AG09319 (cell line): ENCODE results near the gene SLC17A9.

Source experiments
- DNase-seq: peaks from one replicate; pipeline ENCODE4 v3.0.0-alpha.2; 2010; ENCODE audit warnings: low read depth; ENCODE audit errors: extremely low read depth
- TF ChIP-seq, protein P1 (sequence below): IDR thresholded peaks from 2 replicates; pipeline ENCODE4 v1.5.1; 2011; ENCODE audit warnings: low read depth, mild to moderate bottlenecking, inconsistent platforms, low read length, moderate library complexity

Gene SLC17A9

DNA sequence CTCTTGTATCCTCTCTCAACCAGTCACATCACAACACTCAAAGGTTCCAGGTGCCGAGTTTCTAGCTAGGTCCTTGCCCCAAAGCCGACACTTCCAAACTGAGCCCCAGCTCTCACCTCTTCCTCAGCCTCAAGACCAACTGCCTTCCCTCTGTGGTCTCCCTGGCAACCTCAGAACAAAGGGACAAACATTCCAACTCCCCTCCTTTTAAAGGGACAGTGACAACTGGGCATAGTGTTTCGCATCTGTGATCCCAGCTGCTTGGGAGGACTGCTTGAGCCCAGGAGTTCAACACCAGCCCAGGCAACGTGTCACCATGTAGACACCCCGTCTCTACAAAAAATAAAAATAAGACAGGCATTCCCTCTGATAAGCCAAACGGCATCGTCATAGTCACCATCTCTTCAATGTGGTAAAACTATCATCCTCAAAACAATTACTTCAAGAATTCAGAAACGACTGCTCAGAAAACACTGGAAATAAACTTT lies 37.5 kb upstream of the SLC17A9 start:
- DNase-seq, result no peak
- TF ChIP-seq, protein P1, sequence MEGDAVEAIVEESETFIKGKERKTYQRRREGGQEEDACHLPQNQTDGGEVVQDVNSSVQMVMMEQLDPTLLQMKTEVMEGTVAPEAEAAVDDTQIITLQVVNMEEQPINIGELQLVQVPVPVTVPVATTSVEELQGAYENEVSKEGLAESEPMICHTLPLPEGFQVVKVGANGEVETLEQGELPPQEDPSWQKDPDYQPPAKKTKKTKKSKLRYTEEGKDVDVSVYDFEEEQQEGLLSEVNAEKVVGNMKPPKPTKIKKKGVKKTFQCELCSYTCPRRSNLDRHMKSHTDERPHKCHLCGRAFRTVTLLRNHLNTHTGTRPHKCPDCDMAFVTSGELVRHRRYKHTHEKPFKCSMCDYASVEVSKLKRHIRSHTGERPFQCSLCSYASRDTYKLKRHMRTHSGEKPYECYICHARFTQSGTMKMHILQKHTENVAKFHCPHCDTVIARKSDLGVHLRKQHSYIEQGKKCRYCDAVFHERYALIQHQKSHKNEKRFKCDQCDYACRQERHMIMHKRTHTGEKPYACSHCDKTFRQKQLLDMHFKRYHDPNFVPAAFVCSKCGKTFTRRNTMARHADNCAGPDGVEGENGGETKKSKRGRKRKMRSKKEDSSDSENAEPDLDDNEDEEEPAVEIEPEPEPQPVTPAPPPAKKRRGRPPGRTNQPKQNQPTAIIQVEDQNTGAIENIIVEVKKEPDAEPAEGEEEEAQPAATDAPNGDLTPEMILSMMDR, result no peak

DNA sequence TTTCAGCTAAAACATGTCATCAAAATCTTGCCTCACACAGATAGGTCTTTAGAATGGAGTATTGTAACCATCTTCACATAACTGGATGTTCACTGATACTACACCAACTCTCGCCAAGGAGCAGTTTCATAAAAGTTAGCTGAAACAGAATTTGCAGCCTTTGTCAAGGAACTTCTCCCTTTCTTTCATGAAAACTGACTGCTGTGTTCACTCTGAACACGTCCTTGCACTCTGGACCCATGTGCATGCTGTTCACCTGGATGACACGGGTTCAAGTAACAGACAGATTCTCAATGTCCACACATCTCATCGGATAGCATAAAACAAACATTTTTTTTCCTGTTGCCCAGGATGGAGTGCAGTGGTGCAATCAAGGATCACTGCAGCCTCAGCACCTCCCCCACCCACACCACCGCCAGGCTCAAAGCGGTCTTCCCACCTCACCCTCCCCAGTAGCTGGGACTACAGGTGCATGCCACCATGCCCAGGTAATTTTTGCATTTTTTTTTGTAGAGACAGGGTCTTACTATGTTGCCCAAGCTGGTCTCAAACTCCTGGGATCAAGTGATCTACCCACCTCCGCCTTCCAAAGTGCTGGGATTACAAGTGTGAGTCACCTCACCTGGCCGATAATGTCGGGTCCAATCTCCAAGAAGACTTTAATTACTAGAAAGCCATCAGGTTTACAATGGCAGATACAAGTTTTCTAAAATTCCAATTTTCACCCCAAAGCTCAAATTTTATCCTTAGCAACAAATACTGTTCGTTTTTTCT lies 35.6 kb upstream of the SLC17A9 start:
- DNase-seq, result no peak
- TF ChIP-seq, protein P1, result no peak

DNA sequence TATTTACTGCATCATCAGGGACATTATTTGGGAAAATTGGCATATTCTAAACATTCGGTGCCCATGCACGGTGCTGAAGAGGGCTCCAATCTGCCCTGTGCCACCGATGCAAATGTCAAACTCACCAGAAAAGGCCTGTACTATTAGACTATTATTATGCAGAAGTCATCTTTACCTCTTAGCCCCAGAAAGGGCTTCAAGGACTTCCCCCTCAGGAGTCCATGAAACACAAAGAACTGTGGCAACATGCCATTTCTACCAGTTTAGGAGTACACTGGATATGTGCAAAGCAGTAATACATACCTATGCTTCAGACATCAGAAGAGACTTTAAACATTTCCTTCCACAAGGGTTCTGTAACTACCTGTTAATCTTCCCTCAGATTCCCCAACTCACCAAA lies 34.8 kb upstream of the SLC17A9 start:
- TF ChIP-seq, protein P1, result no peak
- DNase-seq, result no peak

DNA sequence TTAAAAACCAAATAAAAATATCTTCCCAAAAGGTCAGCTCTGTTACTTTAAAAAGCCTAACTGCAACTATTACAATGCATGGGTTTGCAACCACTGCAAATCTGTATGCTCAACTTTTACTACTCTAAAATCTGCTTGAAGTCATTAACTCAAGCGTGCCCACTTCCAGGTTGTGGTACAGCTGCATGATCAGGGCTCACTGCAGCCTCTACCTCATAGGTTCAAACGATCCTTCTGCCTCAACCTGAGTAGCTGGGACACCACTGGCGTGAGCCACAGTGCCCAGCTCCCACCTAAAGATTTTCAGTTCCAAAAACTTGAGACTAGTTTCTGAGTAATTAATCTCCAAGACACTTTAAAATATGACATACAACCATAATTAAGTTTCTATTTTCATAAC lies 34.4 kb upstream of the SLC17A9 start:
- TF ChIP-seq, protein P1, result no peak
- no peak for DNase-seq

DNA sequence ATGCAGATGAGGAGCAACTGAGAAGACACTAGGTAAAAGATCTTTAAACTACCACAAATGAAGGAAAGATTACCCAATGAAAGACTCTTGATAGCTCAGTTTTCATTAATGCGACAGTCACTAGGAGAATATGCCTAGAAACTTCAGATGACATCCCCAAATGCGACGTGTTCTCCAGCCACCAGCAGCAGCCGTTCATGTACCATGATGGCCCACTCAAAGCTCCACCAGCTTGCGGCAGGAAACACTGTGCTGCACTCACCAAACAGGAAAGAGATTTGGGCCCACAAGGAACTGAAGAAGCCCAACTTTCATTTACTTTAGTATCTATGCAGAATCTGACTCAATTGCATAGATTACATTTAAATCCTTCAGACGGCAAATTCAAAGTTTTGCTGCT lies 33.7 kb upstream of the SLC17A9 start:
- DNase-seq, result no peak
- TF ChIP-seq, protein P1, result no peak

DNA sequence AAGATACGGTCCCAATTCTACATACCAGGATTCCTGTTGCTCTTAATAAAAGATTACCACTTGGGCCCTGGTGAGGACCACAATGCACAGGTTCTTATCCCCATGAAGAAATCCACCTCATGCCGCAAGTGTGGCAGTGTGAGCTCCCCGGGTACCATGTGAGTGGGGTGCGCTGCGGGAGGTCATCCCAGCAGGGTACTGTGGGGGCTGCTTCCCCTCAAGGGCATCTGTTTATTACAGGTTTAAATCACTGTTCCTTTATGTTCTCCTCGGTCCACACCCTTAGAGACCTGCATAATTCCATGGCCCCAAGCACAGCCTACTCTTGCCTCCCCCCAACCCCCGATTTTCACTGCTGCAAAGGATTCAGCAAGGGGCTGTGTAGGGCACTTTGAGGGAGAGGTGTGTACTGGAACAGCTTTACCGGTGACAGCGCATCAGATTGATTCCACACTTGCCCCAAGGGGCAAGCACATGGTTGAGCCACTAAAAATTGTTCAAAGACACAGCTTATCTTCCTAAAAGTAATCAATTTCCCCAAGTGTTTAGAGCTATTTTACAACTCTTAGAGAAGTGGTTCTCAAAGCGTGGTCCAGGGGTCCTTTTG lies 32.4 kb upstream of the SLC17A9 start:
- DNase-seq, result no peak
- TF ChIP-seq, protein P1, result no peak

DNA sequence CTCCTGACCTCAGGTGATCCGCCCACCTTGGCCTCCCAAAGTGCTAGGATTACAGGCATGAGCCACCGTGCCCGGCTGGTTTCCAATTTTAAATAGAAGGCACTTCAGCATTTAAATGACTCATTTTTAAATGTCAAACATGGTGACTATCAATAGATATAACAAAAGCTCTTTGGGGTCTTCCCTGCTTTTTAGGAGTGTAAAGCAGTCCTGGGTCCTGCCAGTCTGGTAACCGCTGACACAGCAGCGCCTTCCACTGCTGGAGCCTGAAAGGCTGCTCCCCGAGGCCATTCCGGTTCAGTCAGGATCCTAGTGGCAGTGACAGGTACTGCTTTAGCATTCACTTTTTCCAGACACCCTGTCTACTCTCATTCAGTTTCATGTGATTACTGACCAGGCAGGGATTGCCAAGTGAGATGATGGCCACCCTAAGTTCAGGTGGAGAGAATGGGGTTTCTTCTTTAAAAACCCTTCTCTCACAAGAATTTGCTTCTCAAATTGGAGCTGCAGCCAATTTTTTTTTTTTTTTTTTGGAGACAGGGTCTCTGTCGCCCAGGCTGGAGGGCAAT lies 31.3 kb upstream of the SLC17A9 start:
- DNase-seq, result no peak
- TF ChIP-seq, protein P1, result peak; percentile 32
